Measurements from ENCODE around the gene AACS. TPM values are rescaled to one million over a fixed set of nuclear protein-coding genes. Genes with fewer than 3 reads are reported as not detected.
"Not testable (repeated sequence)": the region's sequence is repeated elsewhere in the genome, so short reads cannot be mapped to it uniquely, and the experiment has no call there.

Gene AACS
- total and polyA plus RNA-seq, 2 experiments from 2014 or later: 32.2 to 36.8 TPM

DNA sequence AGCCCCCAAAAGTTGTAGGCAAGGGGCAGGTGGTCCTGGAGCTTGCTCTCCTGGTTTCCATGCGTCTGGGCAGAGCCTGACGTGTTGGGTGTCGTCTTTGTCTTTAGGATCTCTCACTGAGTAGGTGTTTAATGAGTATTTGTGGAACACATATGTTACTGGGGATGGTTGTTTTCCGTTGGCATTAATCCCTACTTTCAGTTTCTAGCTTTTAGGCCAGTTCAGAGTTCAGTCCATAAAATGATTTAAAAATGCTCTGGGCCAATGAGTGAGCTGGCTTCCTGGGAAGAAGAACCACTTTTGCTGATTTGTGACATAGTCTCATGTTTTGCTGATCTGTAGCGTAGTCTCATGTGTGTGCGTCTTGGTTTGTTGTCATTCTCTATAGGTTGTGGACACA, 10.9 kb downstream of the AACS start:
- DNase-seq (ENCODE audit: low read depth in 1 of 2, low spot score in 1 of 2): no peak
- H3K27me3 ChIP-seq: no peaks in the 10 kb centered on the region
- H3K9me3 ChIP-seq (ENCODE audit: low read depth): no peaks in the 10 kb centered on the region

DNA sequence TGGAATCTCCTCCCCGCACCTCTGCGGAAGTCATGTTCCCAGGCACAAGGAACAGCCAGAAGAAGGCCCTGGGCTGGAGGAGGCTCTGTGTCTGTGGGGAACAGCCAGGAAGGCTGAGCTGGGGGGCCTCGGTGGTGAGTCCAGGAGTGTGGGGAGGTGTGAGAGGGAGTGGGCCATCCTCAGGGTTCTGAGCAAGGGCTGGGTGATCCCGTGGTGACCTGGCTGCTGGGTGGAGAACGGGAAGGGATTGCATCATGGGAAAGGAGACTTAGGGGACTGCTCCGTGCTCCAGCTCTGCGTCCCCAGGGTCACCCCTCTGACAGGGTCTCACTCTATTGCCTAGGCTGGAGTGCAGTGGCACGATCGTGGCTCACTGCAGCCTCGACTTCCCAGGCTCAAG, 13.8 kb downstream of the AACS start:
- Histone ChIP-seq H3K27me3 (no peaks in the 10 kb centered on the region), H3K4me3 (no peak overlapping the region), H3K27ac (no peak overlapping the region), H3K9me3 (ENCODE audit: low read depth) (no peaks in the 10 kb centered on the region), H3K4me1 (ENCODE audit: low read depth) (no peaks in the 10 kb centered on the region), H3K36me3 (peaks cover 4% of the 10 kb centered on the region)
- TF ChIP-seq CTCF (IDR thresholded peaks at IDR 0.05; ENCODE audit: low read depth, low read length): no peak
- no peak for DNase-seq (ENCODE audit: low read depth in 1 of 2, low spot score in 1 of 2)

More for the DNA sequence above, 10.9 kb downstream of the AACS start:
- H3K36me3 ChIP-seq: peaks cover 4% of the 10 kb centered on the region
- H3K4me3 ChIP-seq: no peak overlapping the region
- no peaks in the 10 kb centered on the region for H3K4me1 ChIP-seq (ENCODE audit: low read depth)
- TF ChIP-seq CTCF (IDR thresholded peaks at IDR 0.05; ENCODE audit: low read depth, low read length): no peak
- no peak overlapping the region for H3K27ac ChIP-seq

DNA sequence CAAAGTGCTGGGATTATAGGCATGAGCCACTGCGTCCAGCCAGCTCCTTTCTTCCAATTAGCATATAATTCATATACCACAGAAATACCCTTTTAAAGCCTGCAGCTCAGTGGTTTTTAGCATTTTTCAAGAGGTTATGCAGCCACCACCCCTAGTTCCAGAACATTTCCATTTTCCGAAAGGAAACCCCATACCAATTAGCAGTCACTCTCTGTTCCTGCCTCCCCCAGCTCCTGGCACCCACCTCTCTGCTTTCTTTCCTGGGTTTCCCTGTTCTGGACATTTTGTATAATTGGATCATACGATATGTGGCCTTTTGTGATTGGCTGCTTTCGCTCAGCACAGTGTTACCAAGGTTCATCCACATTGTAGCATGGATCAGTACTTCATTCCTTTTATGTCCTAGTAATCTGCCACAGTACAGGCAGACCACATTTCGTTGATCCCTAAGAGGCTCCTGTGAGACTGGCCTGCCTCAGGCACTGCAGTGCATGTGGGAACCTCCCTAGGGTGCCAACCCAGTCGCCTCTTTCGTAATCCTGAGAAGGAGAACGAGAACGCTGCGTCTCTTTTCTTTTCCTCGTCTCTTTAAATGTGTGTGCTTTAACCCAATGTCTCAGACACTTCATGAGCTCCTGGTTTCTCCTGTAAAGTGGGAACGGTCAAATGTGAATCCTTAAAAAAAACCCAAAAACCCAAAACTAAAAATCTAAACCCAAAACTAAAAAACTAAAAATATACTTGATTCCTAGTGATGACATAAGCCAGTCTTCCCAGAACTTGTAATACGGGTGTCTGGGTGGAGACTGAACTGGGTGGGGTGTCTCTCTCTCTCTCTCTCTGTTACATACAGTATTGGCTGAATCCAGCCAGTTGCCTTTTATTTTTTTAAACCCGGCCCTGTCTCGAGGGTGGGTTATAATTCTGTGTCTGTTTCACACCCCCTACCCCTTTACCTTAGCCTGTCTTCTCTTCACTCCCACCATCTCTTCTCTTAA, 14.7 kb downstream of the AACS start:
- Histone ChIP-seq H3K9me3 (ENCODE audit: low read depth) (no peaks in the 10 kb centered on the region), H3K36me3 (peaks cover 4% of the 10 kb centered on the region), H3K4me3 (no peak overlapping the region), H3K27ac (no peak overlapping the region), H3K4me1 (ENCODE audit: low read depth) (no peaks in the 10 kb centered on the region), H3K27me3 (no peaks in the 10 kb centered on the region)
- DNase-seq (ENCODE audit: low read depth in 1 of 2, low spot score in 1 of 2): peak in 1 of 2 donors; percentile 13
- no peak for TF ChIP-seq CTCF (IDR thresholded peaks at IDR 0.05; ENCODE audit: low read depth, low read length)

DNA sequence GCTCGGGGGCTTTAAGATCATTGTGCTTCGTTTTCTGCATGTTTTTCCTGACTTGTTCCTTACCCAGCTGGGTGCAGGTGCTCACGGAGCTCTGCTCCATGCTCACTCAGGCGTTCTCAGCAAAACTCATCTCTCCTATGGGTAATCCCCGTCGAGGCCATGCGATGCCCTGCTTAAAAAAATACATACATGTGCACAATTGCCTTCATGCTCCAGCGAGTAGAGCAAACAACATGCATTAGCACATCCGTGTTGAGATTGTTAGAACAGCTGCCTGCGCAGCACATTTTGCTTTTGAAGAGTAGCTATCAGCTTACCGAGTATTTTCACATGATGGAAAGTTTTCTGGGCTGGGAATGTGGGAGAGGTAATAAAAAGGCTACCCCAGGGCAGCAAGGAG, 16.2 kb downstream of the AACS start:
- no peaks in the 10 kb centered on the region for H3K4me1 ChIP-seq (ENCODE audit: low read depth)
- TF ChIP-seq CTCF (IDR thresholded peaks at IDR 0.05; ENCODE audit: low read depth, low read length): no peak
- H3K9me3 ChIP-seq (ENCODE audit: low read depth): no peaks in the 10 kb centered on the region
- no peaks in the 10 kb centered on the region for H3K27me3 ChIP-seq
- DNase-seq (ENCODE audit: low read depth in 1 of 2, low spot score in 1 of 2): no peak
- peaks cover 4% of the 10 kb centered on the region for H3K36me3 ChIP-seq
- H3K27ac ChIP-seq: no peak overlapping the region
- H3K4me3 ChIP-seq: no peak overlapping the region

- TF ChIP-seq CTCF (IDR thresholded peaks at IDR 0.05; ENCODE audit: low read depth, low read length): no peak
- DNase-seq (ENCODE audit: low read depth in 1 of 2, low spot score in 1 of 2): no peak
- Histone ChIP-seq H3K27me3 (no peaks in the 10 kb centered on the region), H3K9me3 (ENCODE audit: low read depth) (no peaks in the 10 kb centered on the region), H3K27ac (no peak overlapping the region), H3K36me3 (peaks cover 2% of the 10 kb centered on the region), H3K4me1 (ENCODE audit: low read depth) (no peaks in the 10 kb centered on the region), H3K4me3 (no peak overlapping the region)
These were observed 17.8 kb downstream of the AACS start for GRCh38 chr12:125083072-125083471.

- not testable (repeated sequence) for H3K4me1 ChIP-seq (ENCODE audit: low read depth); H3K36me3 ChIP-seq; H3K4me3 ChIP-seq; H3K27ac ChIP-seq; H3K9me3 ChIP-seq (ENCODE audit: low read depth); H3K27me3 ChIP-seq; DNase-seq (ENCODE audit: low read depth in 1 of 2, low spot score in 1 of 2)
These were observed 23.0 kb downstream of the AACS start for GRCh38 chr12:125088199-125088598.

Data from cardiac muscle cell (in vitro differentiated cells and primary cell).